ENCODE measurements around the gene CCT3. TPM values are rescaled to one million over a fixed set of nuclear protein-coding genes. Genes with fewer than 3 reads are reported as not detected.
"Not testable (repeated sequence)": the region's sequence is repeated elsewhere in the genome, so short reads cannot be mapped to it uniquely, and the experiment has no call there.

Gene CCT3
- total RNA-seq, 1 experiment from 2014 or later, result 341 TPM

GRCh38 chr1:156337052-156337887 is 822 bp downstream of the CCT3 start:
- no peak for DNase-seq (ENCODE audit: low read depth)

DNA sequence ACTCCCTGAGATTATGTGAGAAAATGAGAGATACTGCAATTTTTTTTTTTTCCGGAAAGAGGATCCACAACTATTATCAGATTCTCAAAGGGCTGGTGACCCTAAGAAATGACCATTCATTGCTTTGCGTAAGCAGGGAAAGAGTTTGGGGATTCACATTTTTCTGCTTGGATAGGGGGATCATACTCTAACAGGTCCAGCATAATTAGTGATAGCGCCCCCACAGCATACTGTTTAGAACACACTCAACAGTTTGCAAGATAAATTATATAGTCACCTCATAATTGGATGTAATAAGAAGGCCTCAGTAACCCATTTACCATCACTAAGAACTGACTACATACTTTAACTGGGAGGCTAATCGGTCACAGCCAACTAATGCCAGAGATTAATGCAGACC is 1.9 kb downstream of the CCT3 start:
- DNase-seq (ENCODE audit: low read depth), result no peak

GRCh38 chr1:156323179-156323578 is 14.9 kb downstream of the CCT3 start:
- DNase-seq (ENCODE audit: low read depth), result not testable (repeated sequence)

DNA sequence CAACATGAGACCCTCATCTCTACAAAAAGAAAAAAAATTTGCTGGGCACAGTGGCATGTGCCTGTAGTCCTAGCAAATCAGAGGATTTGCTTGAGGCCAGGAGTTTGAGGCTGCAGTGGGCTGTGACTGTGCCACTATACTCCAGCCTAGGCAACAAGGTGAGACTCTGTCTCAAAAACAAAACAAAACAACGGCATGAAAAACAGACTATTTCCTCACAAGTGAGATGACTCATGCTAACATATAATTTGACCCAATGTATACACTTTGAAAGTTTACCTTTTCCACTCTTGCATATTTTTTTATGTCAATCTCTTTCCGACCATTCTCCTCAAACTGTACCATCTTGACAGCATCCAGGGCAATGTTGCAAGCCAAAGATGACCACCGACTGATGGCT is 17.5 kb downstream of the CCT3 start:
- DNase-seq (ENCODE audit: low read depth), result no peak

GRCh38 chr1:156319664-156320063 is 18.4 kb downstream of the CCT3 start:
- peak; percentile 42 for DNase-seq (ENCODE audit: low read depth)

DNA sequence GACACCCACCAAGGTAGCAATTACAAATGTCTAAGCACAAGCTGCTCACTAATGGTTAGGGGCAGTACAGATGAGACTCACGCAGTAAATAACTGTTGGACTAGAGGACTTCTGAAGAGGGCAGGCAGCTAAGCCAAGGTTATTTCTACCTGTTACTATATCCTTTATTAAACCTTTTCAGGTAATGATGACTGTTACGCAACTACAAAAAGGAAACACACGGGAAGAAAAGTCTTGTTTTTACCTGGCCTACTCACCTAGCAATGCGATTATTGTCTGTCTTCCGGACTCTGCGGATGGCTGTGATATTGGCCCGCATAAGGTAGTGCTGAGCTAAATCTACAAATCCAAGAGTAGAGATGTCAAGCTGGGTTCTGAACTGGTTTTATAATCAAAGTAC is 21.2 kb downstream of the CCT3 start:
- DNase-seq (ENCODE audit: low read depth), result no peak

DNA sequence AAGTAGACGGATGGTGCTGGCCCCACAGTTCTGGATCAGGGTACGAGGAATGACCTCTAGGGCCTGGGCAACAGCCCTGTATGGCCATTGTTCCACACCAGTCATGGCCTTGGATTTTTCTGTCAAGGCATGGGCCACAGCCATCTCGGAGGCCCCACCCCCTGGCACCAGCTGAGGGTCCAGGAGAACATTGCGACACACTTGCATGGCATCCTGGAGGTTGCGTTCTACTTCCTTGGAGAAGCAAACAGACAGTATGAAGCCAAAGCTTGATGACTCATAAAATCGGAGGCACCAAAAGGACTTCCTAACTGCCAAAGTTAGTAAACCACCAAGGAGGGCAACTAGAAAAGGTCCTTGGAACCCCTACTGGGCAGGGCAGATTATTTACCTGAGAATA is 27.1 kb downstream of the CCT3 start:
- peak; percentile 74 for DNase-seq (ENCODE audit: low read depth)

GRCh38 chr1:156308078-156308477 is 30.0 kb downstream of the CCT3 start:
- DNase-seq (ENCODE audit: low read depth), result peak; percentile 59

GRCh38 chr1:156305215-156305614 is 32.9 kb downstream of the CCT3 start:
- DNase-seq (ENCODE audit: low read depth), result no peak

- DNase-seq (ENCODE audit: low read depth), result no peak
These were observed 34.9 kb downstream of the CCT3 start for GRCh38 chr1:156303241-156303640.

GRCh38 chr1:156298852-156299357 is 39.2 kb downstream of the CCT3 start, which contains the start of gene VHLL:
TSS of gene VHLL (minus strand) at chr1:156299307. CDS start at chr1:156299189, 118 bp downstream.
- DNase-seq (ENCODE audit: low read depth), result no peak

DNA sequence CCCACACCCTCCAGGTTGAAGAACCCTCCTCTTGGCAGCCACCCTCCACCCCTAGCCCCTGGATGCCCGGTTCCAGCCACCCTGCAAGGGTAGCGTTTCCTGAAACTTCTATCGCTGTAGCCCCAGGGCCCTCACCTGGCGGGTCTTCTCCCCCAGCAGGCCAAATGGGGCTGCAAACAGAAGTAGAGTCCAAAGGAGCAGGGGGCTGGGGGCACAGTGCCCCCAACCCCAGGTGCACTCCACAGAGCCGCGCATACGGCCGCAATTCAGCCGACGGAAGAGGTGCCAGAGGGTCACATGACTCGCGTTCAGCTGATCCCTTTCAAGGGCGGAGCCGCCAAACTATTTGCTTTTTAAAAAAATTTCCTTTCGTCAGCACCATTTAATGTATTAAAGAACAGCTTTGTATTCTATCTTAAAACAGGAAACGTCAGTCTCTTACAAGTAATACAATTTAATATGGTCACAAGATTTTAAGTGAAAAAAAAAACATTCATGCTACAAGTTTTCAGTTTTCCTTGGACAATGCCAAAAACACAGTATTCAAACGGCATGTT is 42.6 kb downstream of the CCT3 start, which contains the start of gene GLMP:
TSS of gene GLMP (minus strand) at position 289 of the 557 bp plus-strand sequence. CDS start at position 255, 34 bp downstream.
- DNase-seq (ENCODE audit: low read depth), result peak; percentile 29

DNA sequence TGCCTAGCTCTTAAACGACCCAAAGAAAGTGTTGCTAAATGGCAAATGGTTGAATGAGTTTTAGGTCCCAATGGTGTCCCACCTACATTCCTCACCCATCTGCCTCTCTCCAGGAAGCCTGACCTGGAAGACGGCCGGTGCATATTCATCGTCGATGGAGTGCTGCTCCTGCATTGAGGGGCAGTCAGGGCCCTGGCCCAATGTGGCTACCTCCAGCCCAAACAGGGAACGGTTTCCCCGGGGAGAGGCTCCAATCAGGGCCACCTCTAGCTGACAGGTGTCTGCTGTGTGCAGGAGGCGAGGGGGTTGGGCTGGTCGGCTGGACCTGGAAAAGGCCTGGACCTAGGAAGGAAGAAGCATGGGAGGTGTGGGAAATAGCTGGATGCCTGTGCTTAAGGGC is 44.2 kb downstream of the CCT3 start:
- no peak for DNase-seq (ENCODE audit: low read depth)

DNA sequence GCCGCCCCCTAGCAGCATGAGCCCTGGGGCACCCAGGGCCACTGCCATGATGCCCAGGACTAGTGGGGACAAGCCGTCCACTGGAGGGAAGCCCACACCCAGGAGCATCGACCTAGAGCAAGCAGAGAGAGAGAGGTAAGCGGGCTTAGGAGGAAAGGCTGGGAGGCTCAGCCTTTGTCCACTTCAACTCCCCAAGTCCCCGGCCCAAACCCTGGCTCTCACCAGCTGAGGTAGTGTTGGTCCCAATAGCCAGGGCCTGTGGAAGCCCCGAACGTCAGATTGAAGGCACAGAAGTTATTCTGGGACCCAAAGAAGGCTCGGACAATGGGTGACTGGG is 45.0 kb downstream of the CCT3 start:
- DNase-seq (ENCODE audit: low read depth), result no peak

GRCh38 chr1:156291226-156292061 is 46.6 kb downstream of the CCT3 start:
- DNase-seq (ENCODE audit: low read depth), result peak; percentile 65

DNA sequence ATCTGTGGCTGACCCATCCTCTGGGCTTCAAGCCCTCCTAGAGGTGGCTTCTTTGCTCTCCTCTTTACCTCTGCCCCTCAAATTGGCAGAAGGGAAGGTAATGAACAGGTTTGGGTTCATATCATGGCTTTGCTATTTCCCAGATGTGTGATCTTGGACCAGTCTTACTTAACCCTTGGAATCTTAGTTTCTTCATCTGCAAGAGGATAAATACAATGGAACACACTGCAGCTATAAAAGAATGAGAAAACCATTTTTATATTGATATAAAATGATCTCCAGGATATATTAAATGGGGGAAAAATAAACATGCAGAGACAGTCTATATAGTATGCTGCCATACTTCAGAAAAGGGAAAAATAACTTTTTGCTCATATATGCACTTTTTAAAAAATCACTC is 48.2 kb downstream of the CCT3 start:
- no peak for DNase-seq (ENCODE audit: low read depth)

GRCh38 chr1:156286061-156286460 is 52.0 kb downstream of the CCT3 start:
- DNase-seq (ENCODE audit: low read depth), result no peak

GRCh38 chr1:156285437-156285836 is 52.7 kb downstream of the CCT3 start:
- DNase-seq (ENCODE audit: low read depth), result no peak

DNA sequence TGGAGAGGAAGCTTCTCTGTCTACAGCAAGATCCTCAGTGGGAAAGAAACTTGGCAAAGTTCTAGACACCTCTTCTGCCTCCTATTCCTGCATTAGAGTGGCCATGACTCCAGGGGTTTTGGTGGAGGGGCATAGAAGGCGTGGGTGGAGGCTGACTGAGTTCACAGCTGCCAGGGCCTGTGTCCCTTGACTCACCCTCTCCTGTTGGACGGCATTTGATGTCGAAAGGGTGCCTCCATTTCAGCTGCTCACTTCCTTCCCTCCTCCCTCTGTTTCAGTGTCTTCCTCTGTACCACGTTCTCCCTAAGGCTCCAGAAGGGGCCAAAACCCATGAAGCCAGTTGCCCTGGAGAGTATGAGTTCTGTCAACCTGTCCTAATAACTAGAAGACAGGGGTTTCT is 53.3 kb downstream of the CCT3 start:
- peak; percentile 46 for DNase-seq (ENCODE audit: low read depth)

GRCh38 chr1:156284112-156284511 is 54.0 kb downstream of the CCT3 start, which contains the start of gene TMEM79:
TSS of gene TMEM79 (plus strand) at chr1:156284325. CDS start at chr1:156285227, 902 bp downstream.
- no peak for DNase-seq (ENCODE audit: low read depth)

DNA sequence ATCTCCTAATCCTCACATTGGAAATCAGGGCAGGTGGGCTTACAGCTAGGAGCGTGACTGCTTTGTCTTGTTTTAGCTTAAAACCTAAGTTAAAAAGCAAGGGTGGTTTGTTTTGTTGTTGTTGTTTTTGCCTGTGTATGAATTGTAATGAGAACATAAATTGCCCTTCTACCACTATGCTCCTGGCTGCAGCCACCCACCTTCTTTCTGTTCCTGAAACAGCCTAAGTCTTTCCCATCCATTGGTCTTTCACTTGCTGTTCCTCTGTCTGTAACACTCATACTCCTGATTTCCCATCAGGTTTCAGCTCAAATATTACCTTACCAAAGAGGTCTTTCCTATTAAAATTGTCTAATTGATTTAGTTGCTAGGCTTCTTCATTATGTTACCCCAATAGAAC is 54.6 kb downstream of the CCT3 start:
- no peak for DNase-seq (ENCODE audit: low read depth)
